ENCODE data around the gene MTR.

MTR gene

DNA sequence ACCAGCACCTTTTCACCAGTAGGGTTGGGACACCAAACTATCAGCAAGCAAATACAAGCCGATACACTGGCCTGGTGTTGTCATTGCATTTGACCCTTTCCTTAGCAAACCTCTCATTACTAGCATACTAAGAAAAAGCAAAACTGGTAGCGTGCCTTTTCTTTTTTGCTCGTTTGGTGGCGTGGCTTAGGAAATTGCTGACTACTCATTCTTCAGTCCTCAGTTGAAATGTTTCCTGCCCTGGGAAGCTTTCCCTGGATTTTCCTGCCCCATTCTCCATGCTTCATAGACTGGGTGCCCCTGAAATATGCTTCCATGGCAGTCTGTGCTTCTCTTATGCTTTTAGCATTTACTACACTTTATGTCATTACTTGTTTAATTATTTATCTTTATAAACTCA lies 42.0 kb downstream of the MTR start:
- H3K36me3 ChIP-seq (replicated peaks; ENCODE audit: low read depth, low read length) = peaks cover 67% of the 10 kb centered on the region
- no peaks in the 10 kb centered on the region for H3K27me3 ChIP-seq (ENCODE audit: low read depth, low read length)
- no peak overlapping the region for H3K27ac ChIP-seq (ENCODE audit: low read length)
- no peaks in the 10 kb centered on the region for H3K9me3 ChIP-seq (ENCODE audit: insufficient read depth, low read length)
- TF ChIP-seq, protein P1, sequence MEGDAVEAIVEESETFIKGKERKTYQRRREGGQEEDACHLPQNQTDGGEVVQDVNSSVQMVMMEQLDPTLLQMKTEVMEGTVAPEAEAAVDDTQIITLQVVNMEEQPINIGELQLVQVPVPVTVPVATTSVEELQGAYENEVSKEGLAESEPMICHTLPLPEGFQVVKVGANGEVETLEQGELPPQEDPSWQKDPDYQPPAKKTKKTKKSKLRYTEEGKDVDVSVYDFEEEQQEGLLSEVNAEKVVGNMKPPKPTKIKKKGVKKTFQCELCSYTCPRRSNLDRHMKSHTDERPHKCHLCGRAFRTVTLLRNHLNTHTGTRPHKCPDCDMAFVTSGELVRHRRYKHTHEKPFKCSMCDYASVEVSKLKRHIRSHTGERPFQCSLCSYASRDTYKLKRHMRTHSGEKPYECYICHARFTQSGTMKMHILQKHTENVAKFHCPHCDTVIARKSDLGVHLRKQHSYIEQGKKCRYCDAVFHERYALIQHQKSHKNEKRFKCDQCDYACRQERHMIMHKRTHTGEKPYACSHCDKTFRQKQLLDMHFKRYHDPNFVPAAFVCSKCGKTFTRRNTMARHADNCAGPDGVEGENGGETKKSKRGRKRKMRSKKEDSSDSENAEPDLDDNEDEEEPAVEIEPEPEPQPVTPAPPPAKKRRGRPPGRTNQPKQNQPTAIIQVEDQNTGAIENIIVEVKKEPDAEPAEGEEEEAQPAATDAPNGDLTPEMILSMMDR (IDR thresholded peaks at IDR 0.05; ENCODE audit: low read depth, low read length) = no peak
- no peak for TF ChIP-seq EZH2phosphoT487 (IDR thresholded peaks at IDR 0.05; ENCODE audit: low read depth)
- no peak overlapping the region for H3K4me3 ChIP-seq (ENCODE audit: low read length)
- H4K20me1 ChIP-seq (ENCODE audit: insufficient read depth, low read length) = no peaks in the 10 kb centered on the region
- H2AFZ ChIP-seq (ENCODE audit: low read depth, low read length) = no peak overlapping the region
- no peak overlapping the region for H3K9ac ChIP-seq (ENCODE audit: low read length)
- no peaks in the 10 kb centered on the region for H3K4me1 ChIP-seq (ENCODE audit: low read length)
- no peak overlapping the region for H3K4me2 ChIP-seq (ENCODE audit: low read length)
- no peaks in the 10 kb centered on the region for H3K79me2 ChIP-seq (ENCODE audit: low read length)

DNA sequence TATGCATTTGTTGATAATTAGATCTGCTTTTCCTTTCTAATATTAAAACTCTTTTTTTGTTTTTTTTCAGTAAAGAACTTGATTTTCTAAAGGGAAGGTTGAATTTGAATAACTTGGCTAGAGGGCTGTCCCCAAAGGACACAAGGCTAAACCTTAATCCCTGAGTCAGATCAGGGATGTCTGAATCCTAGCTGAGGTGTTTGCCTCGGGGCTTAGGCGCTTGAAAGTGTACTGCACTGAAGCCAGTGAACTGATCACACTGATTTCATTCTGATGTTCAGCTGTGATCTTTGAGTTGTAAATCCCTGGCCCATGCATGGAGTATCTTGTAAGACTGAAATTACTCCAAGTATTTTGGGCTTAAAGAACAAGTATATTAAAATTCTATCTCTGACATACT lies 42.8 kb downstream of the MTR start:
- TF ChIP-seq, protein P1 (IDR thresholded peaks at IDR 0.05; ENCODE audit: low read depth, low read length) = no peak
- no peak for TF ChIP-seq EZH2phosphoT487 (IDR thresholded peaks at IDR 0.05; ENCODE audit: low read depth)
- Histone ChIP-seq H3K79me2 (ENCODE audit: low read length) (no peaks in the 10 kb centered on the region), H2AFZ (ENCODE audit: low read depth, low read length) (no peak overlapping the region), H3K27me3 (ENCODE audit: low read depth, low read length) (no peaks in the 10 kb centered on the region), H3K4me2 (ENCODE audit: low read length) (no peak overlapping the region), H3K4me1 (ENCODE audit: low read length) (no peaks in the 10 kb centered on the region), H3K9ac (ENCODE audit: low read length) (no peak overlapping the region), H3K9me3 (ENCODE audit: insufficient read depth, low read length) (no peaks in the 10 kb centered on the region), H3K4me3 (ENCODE audit: low read length) (no peak overlapping the region), H3K36me3 (replicated peaks; ENCODE audit: low read depth, low read length) (peaks cover 66% of the 10 kb centered on the region), H3K27ac (ENCODE audit: low read length) (no peak overlapping the region), H4K20me1 (ENCODE audit: insufficient read depth, low read length) (no peaks in the 10 kb centered on the region)

DNA sequence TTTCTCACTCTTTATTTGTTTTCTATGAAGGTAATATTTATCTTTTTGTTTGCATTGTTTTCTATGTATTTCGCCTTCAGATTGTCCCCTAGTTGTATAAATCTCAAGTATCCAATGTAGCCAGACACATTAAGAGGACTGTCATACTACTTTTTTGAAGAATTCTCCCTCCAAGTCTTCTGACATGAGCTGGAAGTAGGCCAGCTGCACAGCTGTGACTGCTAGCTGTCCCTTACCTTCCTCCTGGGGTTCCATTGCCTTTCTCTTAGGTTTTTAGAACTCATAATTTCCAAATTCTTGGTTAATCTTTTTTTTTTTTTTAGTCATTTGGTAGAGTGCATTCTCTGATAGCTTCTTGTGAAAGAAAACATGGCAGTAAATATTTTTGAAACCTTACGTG lies 46.2 kb downstream of the MTR start:
- no peaks in the 10 kb centered on the region for H3K27me3 ChIP-seq (ENCODE audit: low read depth, low read length)
- peaks cover 60% of the 10 kb centered on the region for H3K36me3 ChIP-seq (replicated peaks; ENCODE audit: low read depth, low read length)
- H3K9me3 ChIP-seq (ENCODE audit: insufficient read depth, low read length) = no peaks in the 10 kb centered on the region
- H3K4me3 ChIP-seq (ENCODE audit: low read length) = no peak overlapping the region
- H3K9ac ChIP-seq (ENCODE audit: low read length) = no peak overlapping the region
- H3K27ac ChIP-seq (ENCODE audit: low read length) = no peak overlapping the region
- no peaks in the 10 kb centered on the region for H3K79me2 ChIP-seq (ENCODE audit: low read length)
- H3K4me2 ChIP-seq (ENCODE audit: low read length) = no peak overlapping the region
- H2AFZ ChIP-seq (ENCODE audit: low read depth, low read length) = no peak overlapping the region
- no peaks in the 10 kb centered on the region for H3K4me1 ChIP-seq (ENCODE audit: low read length)
- H4K20me1 ChIP-seq (ENCODE audit: insufficient read depth, low read length) = no peaks in the 10 kb centered on the region
- no peak for TF ChIP-seq EZH2phosphoT487 (IDR thresholded peaks at IDR 0.05; ENCODE audit: low read depth)
- TF ChIP-seq, protein P1 (IDR thresholded peaks at IDR 0.05; ENCODE audit: low read depth, low read length) = no peak

DNA sequence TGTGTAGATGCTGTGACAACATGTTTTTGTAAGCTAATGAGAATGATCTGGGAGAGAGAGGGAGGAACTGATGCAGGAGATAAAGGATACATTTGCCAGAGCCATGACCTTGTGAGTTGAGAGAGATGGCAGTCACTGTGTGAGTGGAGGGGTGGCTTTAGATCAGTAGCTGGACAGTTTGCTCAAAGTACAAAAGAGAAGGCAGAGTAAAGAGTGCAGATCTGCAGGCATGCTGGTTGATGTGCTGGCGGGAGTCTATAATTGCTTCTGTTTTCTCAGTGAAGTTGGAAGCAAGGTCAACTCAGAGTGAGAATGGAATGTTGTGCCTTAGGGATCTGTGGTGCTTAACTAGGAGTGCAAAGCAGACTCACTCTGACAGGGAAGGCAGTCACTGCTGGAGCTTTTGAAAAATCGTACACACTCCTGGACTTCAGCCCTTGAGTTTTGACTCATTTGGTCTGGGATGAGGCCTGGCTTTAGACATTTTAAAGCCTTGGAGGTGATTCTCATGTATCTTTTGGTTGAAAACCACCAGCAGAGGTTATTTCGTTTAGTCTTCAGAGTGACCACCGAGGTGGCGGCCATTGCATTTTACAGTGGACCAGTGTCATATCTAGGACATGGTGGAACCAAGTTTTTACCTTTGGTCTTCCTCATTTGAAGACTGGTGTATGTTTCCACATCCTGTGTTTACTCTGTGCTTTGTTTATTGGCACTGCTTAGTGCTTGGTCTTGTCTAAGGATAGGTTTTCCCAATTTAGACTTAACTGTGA lies 49.6 kb downstream of the MTR start:
- Histone ChIP-seq H2AFZ (ENCODE audit: low read depth, low read length) (no peak overlapping the region), H3K4me2 (ENCODE audit: low read length) (no peak overlapping the region), H3K4me3 (ENCODE audit: low read length) (no peak overlapping the region), H3K27ac (ENCODE audit: low read length) (no peak overlapping the region), H3K9me3 (ENCODE audit: insufficient read depth, low read length) (no peaks in the 10 kb centered on the region), H3K9ac (ENCODE audit: low read length) (no peak overlapping the region), H3K4me1 (ENCODE audit: low read length) (no peaks in the 10 kb centered on the region), H3K36me3 (replicated peaks; ENCODE audit: low read depth, low read length) (peaks cover 45% of the 10 kb centered on the region), H3K27me3 (ENCODE audit: low read depth, low read length) (no peaks in the 10 kb centered on the region), H3K79me2 (ENCODE audit: low read length) (no peaks in the 10 kb centered on the region), H4K20me1 (ENCODE audit: insufficient read depth, low read length) (no peaks in the 10 kb centered on the region)
- TF ChIP-seq, protein P1 (IDR thresholded peaks at IDR 0.05; ENCODE audit: low read depth, low read length) = no peak
- TF ChIP-seq EZH2phosphoT487 (IDR thresholded peaks at IDR 0.05; ENCODE audit: low read depth) = no peak
